Measurements from ENCODE around the gene RNLS.

GRCh38 chr10:88228130-88228529, 355.0 kb downstream of the RNLS start:
- TF ChIP-seq ATF2 (tag by site-specific recombination; IDR thresholded peaks at IDR 0.05; ENCODE audit: low read depth) (no peak), CTCF (tag by site-specific recombination; IDR thresholded peaks at IDR 0.05) (no peak), ZNF2 (tag by site-specific recombination; IDR thresholded peaks at IDR 0.05) (no peak)
